Measurements from ENCODE around the gene MRPL34.

The MRPL34 gene

DNA sequence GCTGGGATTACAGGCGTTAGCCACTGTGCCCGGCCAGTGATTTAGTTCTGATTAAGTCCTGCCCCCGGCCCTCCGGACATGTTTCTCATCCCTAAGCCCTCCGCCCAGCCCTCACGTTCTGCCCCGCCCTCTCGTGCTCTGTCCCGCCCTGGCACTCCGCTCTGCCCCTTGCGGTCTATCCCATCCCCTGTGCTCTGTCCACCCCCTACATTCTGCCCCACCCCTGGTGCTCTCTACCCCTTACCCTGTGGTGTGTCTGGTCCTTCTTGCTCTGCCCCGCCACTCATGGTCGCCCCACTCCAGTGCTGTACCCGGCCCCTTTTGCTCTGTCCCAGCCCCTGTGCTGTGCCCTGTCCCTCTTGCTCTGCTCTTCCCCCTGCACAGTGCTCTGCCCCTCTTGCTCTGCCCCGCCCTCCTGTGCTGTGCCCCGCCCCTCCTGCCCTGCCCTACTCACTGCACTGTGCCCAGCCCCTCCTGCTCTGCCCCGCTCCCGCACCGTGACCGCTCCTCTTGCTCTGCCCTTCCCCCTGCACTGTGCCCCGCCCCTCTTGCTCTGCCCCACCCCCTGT is 34.7 kb downstream of the MRPL34 start:
- no peak for DNase-seq (ENCODE audit: low read depth in 1 of 2, low spot score in 1 of 2)

DNA sequence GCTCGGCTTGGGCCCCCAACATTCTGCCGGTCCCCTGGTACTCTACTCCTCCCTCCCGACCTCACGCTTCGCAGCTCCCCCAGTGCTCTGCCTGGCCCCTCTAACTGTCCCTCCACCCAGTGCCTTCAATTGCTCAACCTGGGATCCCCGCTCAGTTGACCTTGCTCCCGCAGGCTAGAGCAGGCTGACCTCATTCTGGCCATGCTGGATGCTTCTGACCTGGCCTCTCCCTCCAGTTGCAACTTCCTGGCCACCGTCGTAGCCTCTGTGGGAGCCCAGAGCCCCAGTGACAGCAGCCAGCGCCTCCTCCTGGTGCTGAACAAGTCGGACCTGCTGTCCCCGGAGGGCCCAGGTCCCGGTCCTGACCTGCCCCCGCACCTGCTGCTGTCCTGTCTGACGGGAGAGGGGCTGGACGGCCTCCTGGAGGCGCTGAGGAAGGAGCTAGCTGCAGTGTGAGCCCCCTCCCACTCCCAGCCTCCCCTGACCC is 35.2 kb downstream of the MRPL34 start:
- no peak for DNase-seq (ENCODE audit: low read depth in 1 of 2, low spot score in 1 of 2)

DNA sequence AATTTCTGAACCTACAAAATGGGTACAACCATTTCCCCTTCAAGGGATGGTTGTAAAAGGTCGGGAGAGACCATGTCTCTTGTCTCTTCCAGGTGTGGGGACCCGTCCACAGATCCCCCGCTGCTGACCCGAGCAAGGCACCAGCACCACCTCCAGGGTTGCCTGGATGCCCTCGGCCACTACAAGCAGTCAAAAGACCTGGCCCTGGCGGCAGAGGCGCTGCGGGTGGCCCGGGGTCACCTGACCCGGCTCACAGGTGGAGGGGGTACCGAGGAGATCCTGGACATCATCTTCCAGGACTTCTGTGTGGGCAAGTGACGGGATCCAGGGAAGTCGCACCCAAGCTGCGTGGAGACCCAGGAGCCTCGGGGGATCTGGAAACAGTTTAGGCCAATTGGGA is 35.7 kb downstream of the MRPL34 start:
- DNase-seq (ENCODE audit: low read depth in 1 of 2, low spot score in 1 of 2), result no peak

DNA sequence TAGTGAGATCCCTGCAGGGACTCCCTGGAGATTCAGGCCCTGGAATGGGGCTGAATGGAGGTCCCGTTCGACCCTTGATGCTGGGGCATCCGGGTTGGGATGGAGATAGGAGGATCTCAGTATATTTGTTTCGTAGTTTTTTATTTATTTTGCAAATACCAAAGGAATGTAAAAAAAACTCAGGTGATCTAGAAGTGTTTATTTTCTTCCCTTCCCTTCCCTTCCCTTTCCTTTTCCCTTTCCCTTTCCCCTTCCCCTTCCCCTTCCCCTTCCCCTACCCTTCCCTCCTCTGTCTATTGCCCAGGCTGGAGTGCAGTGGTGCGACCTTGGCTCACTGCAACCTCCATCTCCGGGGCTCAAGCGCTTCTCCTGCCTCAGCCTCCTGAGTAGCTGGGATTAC is 36.2 kb downstream of the MRPL34 start:
- no peak for DNase-seq (ENCODE audit: low read depth in 1 of 2, low spot score in 1 of 2)

DNA sequence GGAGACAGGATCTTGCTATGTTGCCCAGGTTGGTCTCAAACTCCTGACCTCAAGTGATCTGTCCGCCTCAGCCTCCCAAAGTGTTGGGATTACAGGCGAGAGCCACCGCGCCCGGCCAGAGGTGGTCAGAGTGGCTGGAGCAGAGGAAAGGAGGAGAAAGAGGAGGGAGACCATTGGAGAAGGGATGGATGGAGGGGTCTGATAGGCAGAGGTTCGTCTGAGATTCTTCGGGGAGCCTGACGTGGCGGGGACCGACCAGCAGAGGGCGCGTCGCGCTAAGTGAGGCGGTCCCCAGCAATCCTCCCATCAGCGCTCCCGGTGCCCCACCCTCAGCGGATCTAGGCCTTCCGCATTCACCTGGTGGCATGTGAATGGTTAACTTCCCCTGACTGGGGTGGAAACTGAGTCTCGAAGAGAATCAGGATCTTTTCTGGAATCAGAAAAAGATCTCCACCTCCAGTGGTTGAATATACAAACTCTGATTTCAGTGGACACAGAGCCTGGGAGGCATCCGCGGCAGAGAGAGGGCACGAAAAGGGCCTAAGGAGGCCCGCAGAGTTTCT is 40.5 kb downstream of the MRPL34 start:
- peak; percentile 65 to 71 for DNase-seq (ENCODE audit: low read depth in 1 of 2, low spot score in 1 of 2)

DNA sequence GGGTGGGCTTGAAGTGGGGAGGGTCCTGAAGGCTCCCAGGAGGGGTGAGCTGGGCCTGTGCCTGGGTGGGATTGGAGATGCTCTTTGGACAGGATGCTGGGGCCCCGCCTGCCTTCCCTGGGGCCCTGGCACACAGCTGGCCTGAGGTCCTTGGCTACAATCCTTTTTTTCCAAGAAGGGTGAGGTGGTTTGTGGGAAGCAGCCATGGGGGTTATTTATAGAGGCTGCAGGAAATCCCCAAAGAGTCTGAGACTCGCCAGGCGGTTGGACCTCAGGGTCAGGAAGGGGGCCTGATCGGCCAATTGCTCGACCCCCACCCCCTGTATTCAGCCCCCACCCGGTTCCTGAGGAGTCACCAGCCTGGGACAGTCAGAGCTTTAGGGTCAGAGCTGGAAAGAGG is 41.7 kb downstream of the MRPL34 start:
- DNase-seq (ENCODE audit: low read depth in 1 of 2, low spot score in 1 of 2), result no peak

DNA sequence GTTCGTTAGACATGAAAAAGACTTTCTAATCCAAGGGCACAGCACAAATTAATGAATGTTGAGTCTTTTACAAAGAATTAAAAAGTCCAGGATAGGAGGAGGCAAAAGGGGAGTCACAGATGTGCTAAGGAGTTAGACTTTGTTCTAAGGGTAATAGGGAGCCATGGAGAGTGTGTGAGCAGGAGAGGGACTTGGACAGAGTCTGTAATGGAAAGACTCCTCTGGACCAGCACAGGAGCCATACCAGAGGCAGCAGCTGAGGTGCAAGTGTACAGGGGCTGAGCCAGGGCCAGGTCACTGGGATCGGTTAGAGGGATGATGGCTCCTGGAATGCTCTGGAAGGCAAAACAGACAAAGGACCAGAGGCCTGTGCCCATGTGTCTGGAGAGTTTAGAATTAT is 42.2 kb downstream of the MRPL34 start:
- no peak for DNase-seq (ENCODE audit: low read depth in 1 of 2, low spot score in 1 of 2)

DNA sequence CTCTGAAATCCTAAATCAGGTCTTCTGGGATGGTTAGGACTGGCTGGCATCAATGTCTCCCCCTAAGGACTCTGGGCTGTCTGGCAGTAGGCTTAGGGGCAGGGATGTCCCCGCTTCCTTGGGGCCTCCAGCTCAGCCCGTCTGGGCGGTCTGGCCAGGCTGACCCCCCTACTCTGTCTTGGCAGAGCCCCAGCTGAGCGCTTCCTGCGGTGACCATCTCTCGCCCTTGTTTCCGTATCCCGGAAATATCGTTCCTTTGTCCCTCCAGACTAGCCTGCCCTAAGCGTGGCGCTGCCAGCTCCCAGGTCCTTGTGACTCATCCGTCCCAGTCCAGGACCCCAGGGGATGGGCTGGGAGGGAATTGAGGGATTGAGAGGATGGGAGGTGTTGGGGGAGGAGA is 43.0 kb downstream of the MRPL34 start:
- DNase-seq (ENCODE audit: low read depth in 1 of 2, low spot score in 1 of 2), result no peak

DNA sequence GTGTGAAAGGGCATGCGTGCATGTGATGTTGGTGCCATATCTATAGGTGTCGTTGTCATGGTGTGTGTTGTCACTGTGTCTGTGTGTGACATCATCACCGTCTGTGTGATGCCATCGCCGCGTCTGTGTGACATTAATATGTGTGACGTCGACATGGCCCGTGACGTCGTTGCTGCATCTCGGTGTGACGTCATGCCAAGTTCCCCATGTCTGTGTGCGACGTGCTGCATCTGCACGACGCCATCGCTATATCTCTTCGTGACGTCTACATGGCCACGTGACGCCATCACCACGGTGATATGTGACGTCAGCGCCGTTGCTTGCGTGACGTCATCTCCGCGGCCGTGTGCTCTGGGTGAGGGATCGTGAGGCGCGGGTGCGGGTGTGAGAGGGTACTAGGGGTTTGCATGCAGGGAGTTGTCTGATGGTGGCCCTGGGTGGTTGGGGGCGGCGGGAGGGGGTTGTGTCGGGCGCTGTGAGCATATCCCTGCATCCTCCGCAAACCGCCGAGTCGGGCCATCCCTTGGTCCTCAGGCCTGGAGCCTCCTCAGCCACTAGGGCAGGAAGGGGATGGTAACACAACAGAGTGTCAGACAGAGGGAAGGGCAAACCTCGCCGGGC is 46.3 kb downstream of the MRPL34 start:
- no peak for DNase-seq (ENCODE audit: low read depth in 1 of 2, low spot score in 1 of 2)

DNA sequence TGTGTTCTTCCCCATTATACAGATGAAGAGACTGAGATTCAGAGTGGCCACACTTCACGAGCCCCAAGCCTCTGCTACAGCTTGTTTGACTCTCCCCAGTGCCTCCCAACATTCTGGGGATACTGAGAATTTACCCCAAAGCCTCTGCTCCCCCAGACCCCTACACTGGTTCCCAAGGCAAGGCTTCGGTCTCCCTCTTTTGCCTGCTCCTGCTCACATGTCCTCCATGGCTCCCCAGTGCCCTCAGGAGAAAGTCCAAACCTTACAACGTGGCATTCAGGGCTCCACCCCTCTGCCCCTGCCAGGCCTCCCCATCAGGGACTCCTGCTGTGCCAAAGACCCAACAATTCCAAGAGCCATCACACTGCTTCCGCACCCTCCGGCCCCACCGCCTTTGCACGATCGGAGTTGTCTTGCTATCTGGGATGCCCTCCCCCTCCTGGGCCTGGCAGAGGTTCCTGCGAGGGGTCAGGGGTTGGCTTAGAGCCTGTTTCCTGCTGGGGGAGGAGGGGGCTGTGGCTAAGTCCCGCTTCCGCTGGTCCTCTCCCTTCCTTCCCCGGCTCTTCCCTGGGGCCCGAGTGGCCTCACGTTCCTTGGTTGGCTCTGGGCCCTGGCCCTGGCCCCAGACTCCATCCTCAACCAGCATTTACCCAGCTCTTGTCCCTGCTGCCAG is 47.1 kb downstream of the MRPL34 start:
- no peak for DNase-seq (ENCODE audit: low read depth in 1 of 2, low spot score in 1 of 2)

DNA sequence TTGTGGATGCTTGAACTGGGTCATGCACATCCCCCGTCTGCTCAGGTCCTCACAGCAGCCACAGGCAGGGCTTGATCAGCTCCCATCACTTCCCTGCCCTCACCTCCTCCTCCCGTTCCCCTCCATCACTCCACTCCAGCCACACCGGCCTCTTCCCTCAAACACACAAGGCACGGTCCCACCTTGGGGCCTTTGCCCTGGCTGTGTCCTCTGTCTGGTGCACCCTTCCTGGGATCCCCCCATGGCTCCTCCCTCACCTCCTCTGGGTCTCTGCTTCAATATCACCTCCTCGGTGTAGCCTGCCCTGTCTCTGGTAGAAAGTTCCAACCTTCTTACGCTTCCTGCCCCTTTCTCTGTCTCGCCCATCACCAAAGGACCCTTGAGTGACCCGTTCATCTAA is 47.7 kb downstream of the MRPL34 start:
- DNase-seq (ENCODE audit: low read depth in 1 of 2, low spot score in 1 of 2), result no peak

Measured in activated CD4-positive, alpha-beta T cell treated with anti-CD3 and anti-CD28 coated beads, Interleukin-2, amount 50 U/mL, for 24 hours (primary cell).